Astrocyte of the cerebellum (primary cell): Measurements from ENCODE around the gene CACNG4.
"Not testable (repeated sequence)": the region's sequence is repeated elsewhere in the genome, so short reads cannot be mapped to it uniquely, and the experiment has no call there.

Experiments used
- DNase-seq: peaks from one replicate; pipeline ENCODE4 v3.0.0-alpha.2; 2011; ENCODE audit warnings: low read depth
- H3K4me3 ChIP-seq: 2 replicates; pipeline ENCODE4 v1.5.1; 2011; ENCODE audit warnings: mild to moderate bottlenecking, low read depth, low read length, moderate library complexity
- in situ Hi-C: cut with HindIII; loops from 2 replicates; pipeline ENCODE4 v1.10.0; 2017; ENCODE audit warnings: low sequenced_read_pairs
- TF ChIP-seq, protein P1 (sequence below): IDR thresholded peaks from 2 replicates; pipeline ENCODE4 v1.5.1; 2012; ENCODE audit warnings: low read length, low read depth, moderate library complexity, mild to moderate bottlenecking; ENCODE audit errors: missing control alignments

CACNG4 gene

DNA sequence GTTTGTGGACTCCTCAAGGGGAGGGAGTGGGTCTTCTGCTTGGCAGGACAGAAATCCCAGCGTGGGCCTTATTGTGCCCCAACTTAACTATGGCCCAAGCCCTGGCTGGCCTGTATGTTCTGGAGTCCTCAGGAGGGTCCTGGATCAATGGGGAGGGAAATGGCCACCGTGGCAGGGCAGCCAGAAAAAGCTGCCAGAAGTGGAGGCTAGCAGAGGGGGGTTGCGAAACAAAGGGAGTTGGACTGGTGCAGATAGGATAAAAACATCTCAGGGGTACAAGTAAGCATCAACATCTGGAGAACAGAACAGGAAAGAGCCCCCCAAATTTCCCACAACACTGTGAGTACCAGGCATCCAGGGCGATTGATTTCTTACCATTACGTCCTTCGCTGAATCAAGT is 76.1 kb downstream of the CACNG4 start:
- no peak for DNase-seq
- TF ChIP-seq, protein P1, sequence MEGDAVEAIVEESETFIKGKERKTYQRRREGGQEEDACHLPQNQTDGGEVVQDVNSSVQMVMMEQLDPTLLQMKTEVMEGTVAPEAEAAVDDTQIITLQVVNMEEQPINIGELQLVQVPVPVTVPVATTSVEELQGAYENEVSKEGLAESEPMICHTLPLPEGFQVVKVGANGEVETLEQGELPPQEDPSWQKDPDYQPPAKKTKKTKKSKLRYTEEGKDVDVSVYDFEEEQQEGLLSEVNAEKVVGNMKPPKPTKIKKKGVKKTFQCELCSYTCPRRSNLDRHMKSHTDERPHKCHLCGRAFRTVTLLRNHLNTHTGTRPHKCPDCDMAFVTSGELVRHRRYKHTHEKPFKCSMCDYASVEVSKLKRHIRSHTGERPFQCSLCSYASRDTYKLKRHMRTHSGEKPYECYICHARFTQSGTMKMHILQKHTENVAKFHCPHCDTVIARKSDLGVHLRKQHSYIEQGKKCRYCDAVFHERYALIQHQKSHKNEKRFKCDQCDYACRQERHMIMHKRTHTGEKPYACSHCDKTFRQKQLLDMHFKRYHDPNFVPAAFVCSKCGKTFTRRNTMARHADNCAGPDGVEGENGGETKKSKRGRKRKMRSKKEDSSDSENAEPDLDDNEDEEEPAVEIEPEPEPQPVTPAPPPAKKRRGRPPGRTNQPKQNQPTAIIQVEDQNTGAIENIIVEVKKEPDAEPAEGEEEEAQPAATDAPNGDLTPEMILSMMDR = no peak

DNA sequence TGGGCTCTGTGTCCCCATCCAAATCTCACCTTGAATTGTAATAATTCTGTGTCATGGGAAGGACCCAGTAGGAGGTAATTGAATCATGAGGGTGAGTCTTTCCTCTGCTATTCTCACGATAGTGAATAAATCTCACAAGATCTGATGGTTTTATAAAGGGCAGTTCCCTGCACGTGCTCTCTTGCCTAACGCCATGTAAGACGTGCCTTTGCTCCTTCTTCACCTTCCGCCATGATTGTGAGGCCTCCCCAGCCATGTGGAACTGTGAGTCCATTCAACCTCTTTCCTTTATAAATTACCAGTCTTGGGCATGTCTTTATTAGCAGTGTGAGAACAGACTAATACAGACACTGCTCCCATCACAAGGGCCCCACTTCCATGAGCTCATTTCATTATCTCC is 76.6 kb downstream of the CACNG4 start:
- H3K4me3 ChIP-seq, DNase-seq, in situ Hi-C loops: not testable (repeated sequence)

More for the DNA sequence above, 76.1 kb downstream of the CACNG4 start:
- in situ Hi-C loops = no loop called here
- H3K4me3 ChIP-seq = no peak overlapping the region

DNA sequence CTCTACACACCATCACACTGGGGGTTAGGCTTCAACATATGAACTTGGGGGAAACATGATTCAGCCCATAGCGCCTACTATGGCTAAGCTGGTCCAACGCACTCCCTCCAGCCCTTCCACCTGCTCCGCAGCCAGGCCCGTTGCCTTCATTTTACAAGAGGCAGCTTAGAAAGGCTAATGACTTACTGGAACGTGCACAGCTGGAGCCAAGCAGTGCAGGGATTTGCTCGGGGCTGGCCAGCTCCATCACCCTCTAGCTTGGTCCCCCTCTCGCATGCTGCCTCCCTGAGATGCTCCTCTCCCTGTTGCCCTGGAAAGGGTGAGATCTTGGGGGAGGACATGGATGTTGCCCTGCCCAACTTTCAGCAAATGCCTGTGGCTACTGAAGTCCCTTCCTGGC is 77.0 kb downstream of the CACNG4 start:
- H3K4me3 ChIP-seq = no peak overlapping the region
- TF ChIP-seq, protein P1 = no peak
- no peak for DNase-seq
- in situ Hi-C loops = no loop called here

DNA sequence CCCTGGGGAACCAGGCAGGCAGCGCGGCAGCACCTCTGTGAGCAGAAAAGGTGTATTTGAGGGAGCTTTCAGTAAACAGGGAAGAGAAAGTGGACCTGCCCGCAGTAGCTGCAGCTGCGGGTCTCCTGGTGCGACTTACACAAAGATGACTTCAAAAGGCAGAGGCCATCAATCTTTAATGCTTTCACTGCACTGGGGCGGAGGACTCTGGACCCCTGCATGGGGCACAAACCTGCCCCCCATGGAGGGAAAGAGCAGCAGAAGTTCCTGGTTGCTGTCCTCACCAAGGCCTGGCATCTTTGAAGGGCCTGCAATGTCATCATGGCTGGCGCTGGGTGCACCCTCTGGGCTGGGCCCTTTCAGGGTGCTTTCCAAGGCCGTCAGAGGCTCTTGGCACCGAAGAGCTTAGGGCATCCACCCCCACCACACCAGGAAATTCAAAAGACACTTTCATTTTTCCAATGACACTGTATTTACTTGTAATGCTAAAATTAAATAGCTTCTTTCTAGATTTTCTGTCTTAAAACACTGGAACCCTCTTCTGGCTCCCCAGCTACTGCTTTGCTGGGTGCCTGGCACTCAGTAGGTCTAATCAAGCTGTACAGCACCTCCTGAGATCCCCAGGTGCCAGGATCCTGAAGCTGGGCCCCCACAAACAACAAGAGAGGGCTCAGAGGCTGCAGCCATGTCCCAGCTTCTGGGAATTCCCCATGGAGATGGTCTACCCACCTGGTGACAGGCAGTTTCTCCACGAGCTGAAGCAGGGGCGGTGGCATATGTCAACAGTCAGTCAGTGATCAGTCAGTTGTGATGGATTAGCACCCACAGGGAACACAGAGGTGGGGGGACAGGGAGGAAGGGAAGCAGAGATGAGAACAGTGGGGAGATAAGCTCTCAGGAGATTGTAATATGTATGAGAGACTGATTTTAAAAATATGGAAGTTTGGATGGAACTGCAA is 77.7 kb downstream of the CACNG4 start:
- TF ChIP-seq, protein P1 = no peak
- DNase-seq = no peak
- H3K4me3 ChIP-seq = no peak overlapping the region
- in situ Hi-C loops = no loop called here

DNA sequence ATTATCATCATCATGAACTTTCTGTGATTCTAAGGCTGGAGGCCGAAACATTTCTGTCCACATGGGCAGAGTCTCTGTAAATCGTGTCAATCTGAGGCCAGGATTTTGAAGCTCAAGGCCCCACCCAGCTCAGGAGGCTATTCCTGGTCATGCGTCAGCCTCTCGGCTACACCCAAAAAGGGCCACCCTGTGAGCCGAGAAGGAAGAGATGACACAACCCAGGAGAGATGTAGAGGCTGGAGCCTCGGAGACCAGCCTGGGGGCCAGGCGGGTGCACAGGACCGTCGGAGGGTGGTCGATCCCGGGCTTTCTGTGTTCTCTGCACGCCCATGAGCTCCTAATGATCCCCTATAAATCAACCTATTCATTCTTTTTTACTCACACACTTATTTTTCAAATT is 78.8 kb downstream of the CACNG4 start:
- in situ Hi-C loops = no loop called here
- DNase-seq = no peak
- TF ChIP-seq, protein P1 = no peak
- no peak overlapping the region for H3K4me3 ChIP-seq

DNA sequence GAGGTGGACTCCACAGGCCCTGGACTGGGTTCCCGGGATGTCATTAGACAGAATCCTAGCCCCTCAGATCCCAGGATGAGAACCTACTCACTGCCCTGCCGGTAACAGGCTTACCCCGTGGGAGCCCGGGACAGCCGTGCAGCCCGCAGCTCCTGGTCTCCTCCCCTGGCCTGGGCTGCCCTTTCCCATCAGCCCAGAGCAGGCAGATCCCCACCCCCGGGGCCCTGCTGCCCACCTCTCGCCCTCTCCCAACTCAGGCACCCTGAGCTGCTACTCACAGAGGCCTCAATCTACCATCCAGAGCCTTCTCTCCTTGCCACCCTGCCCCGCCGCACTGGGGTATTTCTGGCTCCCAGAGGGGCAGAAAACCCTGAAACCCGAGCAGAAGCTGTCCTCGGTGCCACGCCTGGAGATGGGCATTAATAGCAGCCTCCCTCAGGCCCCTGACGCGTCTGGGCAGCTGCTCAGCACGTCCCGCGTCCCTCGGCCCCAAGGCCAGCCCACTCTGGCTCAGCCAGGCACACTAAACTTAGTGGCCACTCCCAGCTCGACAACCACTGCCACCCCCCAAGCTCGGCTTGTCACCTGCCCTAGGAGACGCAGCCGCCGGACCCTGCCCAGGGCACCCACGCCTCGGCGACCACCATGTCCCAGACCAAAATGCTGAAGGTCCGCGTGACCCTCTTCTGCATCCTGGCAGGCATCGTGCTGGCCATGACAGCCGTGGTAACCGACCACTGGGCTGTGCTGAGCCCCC is 79.7 kb downstream of the CACNG4 start, which contains the start of gene CACNG1:
Gene CACNG1, plus strand, starts transcription at position 539 of the 757 bp plus-strand sequence. Its CDS starts 107 bp downstream, at position 646.
- TF ChIP-seq, protein P1 = no peak
- no peak within 1 kb of the TSS for H3K4me3 ChIP-seq
- in situ Hi-C loops = no loop called here
- DNase-seq = no peak
